ENCODE data around the gene GATA5. TPM values are rescaled to one million over a fixed set of nuclear protein-coding genes. Genes with fewer than 3 reads are reported as not detected.

Gene GATA5
- total and polyA plus RNA-seq, 4 experiments from 2014 or later, result not detected

- ChIA-PET POLR2A (ENCODE audit: partially characterized antibody) (no interaction called here), CTCF (ENCODE audit: partially characterized antibody) (no interaction called here)
- Histone ChIP-seq H3K4me1 (ENCODE audit: insufficient read depth, low read length) (no peaks in the 10 kb centered on the region), H3K27me3 (ENCODE audit: insufficient read depth, low read length) (peaks cover 4% of the 10 kb centered on the region), H3K4me3 (ENCODE audit: low read length in 2 of 2) (no peak overlapping the region), H3K27ac (ENCODE audit: low read depth, low read length) (no peak overlapping the region), H3K36me3 (ENCODE audit: insufficient read depth, low read length) (no peaks in the 10 kb centered on the region), H3K9me3 (ENCODE audit: control insufficient read depth in 1 of 2, low read length in 2 of 2) (no peaks in the 10 kb centered on the region)
- Mint-ChIP-seq H3K27me3 (peaks cover 12 to 28% of the 10 kb centered on the region in 2 donors), H3K4me3 (no peak overlapping the region), H3K27ac (no peak overlapping the region), H3K4me1 (peaks cover 0 to under 1% (median 0%) of the 10 kb centered on the region in 4 donors), H3K9me3 (peaks cover 0 to 2% (median 0%) of the 10 kb centered on the region in 8 donors), H3K36me3 (no peaks in the 10 kb centered on the region)
- DNase-seq, result no peak
- intact Hi-C loops (cut with micrococcal nuclease), result no loop called here
These were observed 41.9 kb downstream of the GATA5 start for GRCh38 chr20:62433658-62434497.

DNA sequence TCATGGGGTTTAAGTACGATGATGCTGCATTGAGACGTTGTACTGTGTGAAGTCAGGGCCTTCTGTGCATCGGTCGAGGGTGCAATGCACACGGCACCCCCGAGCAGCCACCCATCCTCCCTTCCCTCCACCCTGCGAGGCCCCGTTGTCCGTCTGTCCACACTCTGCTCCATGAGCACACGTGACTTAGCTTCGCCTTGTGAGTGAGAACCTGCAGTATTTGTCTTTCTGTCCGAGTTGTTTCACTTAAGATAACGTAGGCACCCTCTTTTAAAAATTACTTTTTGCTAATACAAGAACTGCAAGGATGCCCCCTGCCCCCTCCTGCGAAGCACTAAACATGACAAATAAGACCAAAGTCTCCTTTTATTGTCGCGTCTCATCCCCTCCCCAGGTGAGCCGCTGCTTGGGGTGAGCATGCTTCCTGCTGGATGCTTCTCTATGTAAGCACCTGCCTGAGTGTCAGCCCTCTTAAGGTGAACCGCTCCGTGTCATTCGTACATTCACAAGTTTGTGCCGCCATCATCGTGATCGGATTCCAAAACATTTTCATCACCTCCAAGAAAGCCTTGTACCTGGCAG is 44.8 kb downstream of the GATA5 start:
- Mint-ChIP-seq H3K36me3 (no peaks in the 10 kb centered on the region), H3K27me3 (peaks cover 15 to 27% of the 10 kb centered on the region in 2 donors), H3K9me3 (peaks cover 0 to 3% (median 0%) of the 10 kb centered on the region in 8 donors), H3K27ac (no peak overlapping the region), H3K4me1 (peaks cover 0 to 2% (median 0%) of the 10 kb centered on the region in 4 donors), H3K4me3 (no peak overlapping the region)
- H3K9me3 ChIP-seq (ENCODE audit: control insufficient read depth in 1 of 2, low read length in 2 of 2), result no peaks in the 10 kb centered on the region
- H3K4me1 ChIP-seq (ENCODE audit: insufficient read depth, low read length), result no peaks in the 10 kb centered on the region
- H3K27me3 ChIP-seq (ENCODE audit: insufficient read depth, low read length), result peaks cover 4% of the 10 kb centered on the region
- no peak overlapping the region for H3K4me3 ChIP-seq (ENCODE audit: low read length in 2 of 2)
- no peaks in the 10 kb centered on the region for H3K36me3 ChIP-seq (ENCODE audit: insufficient read depth, low read length)
- ChIA-PET POLR2A (ENCODE audit: partially characterized antibody) (no interaction called here), CTCF (ENCODE audit: partially characterized antibody) (no interaction called here)
- intact Hi-C loops (cut with micrococcal nuclease), result no loop called here
- no peak for DNase-seq
- H3K27ac ChIP-seq (ENCODE audit: low read depth, low read length), result no peak overlapping the region

DNA sequence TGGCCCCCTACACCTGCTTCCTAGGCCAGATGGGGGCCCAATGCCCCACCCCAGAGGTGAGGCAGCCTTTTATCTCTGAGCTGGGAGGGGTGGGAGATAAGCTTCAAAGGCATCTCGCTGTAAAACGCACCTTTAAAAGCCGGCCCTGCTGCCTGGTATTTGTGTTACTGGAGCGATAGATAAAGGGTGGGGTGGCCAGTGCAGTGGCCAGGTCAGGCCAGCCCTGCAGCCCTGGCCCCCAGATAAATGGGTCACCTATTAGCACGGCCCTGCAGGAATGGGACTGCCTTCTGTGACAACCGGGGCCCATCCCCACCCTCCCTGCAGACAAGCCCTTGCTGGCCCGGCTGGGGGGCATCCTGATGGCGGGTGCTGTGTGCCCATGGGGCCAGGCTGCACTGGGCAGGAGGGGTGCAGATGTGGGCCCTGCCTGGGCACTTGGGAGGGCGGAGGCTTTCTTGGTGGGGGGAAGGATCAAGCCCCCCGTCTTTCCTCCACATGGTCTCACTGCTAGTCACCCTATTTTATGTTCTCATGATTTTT is 45.4 kb downstream of the GATA5 start:
- no peak overlapping the region for H3K27ac Mint-ChIP-seq
- H3K4me1 Mint-ChIP-seq, result peaks cover 0 to 2% (median 0%) of the 10 kb centered on the region in 4 donors
- Histone ChIP-seq H3K27ac (ENCODE audit: low read depth, low read length) (no peak overlapping the region), H3K4me3 (ENCODE audit: low read length in 2 of 2) (no peak overlapping the region), H3K36me3 (ENCODE audit: insufficient read depth, low read length) (no peaks in the 10 kb centered on the region), H3K4me1 (ENCODE audit: insufficient read depth, low read length) (no peaks in the 10 kb centered on the region), H3K9me3 (ENCODE audit: control insufficient read depth in 1 of 2, low read length in 2 of 2) (no peaks in the 10 kb centered on the region), H3K27me3 (ENCODE audit: insufficient read depth, low read length) (peaks cover 4% of the 10 kb centered on the region)
- peaks cover 12 to 22% of the 10 kb centered on the region in 2 donors for H3K27me3 Mint-ChIP-seq
- CTCF ChIA-PET (ENCODE audit: partially characterized antibody), result no interaction called here
- intact Hi-C loops (cut with micrococcal nuclease), result no loop called here
- H3K36me3 Mint-ChIP-seq, result no peaks in the 10 kb centered on the region
- H3K4me3 Mint-ChIP-seq, result no peak overlapping the region
- no peak for DNase-seq
- peaks cover 0 to 4% (median 0%) of the 10 kb centered on the region in 8 donors for H3K9me3 Mint-ChIP-seq
- POLR2A ChIA-PET (ENCODE audit: partially characterized antibody), result no interaction called here

- H3K9me3 ChIP-seq (ENCODE audit: control insufficient read depth in 1 of 2, low read length in 2 of 2), result no peaks in the 10 kb centered on the region
- H3K4me3 ChIP-seq (ENCODE audit: low read length in 2 of 2), result no peak overlapping the region
- no peaks in the 10 kb centered on the region for H3K36me3 Mint-ChIP-seq
- CTCF ChIA-PET (ENCODE audit: partially characterized antibody), result interaction anchor here (1.0 kb wide), 1 partner anchor 10 kb away, joined by 3 read pairs; no protein-coding TSS in a partner anchor
- H3K27me3 ChIP-seq (ENCODE audit: insufficient read depth, low read length), result no peaks in the 10 kb centered on the region
- no peaks in the 10 kb centered on the region for H3K4me1 ChIP-seq (ENCODE audit: insufficient read depth, low read length)
- DNase-seq, result no peak
- peaks cover 0 to 2% (median 0%) of the 10 kb centered on the region in 4 donors for H3K4me1 Mint-ChIP-seq
- intact Hi-C loops (cut with micrococcal nuclease), result no loop called here
- H3K27ac Mint-ChIP-seq, result peak overlapping the region in 1 of 7 donors; percentile 75
- H3K9me3 Mint-ChIP-seq, result peaks cover 0 to 3% (median 0%) of the 10 kb centered on the region in 8 donors
- no peaks in the 10 kb centered on the region for H3K36me3 ChIP-seq (ENCODE audit: insufficient read depth, low read length)
- no peak overlapping the region for H3K4me3 Mint-ChIP-seq
- POLR2A ChIA-PET (ENCODE audit: partially characterized antibody), result no interaction called here
- peaks cover 9 to 17% of the 10 kb centered on the region in 2 donors for H3K27me3 Mint-ChIP-seq
- no peak overlapping the region for H3K27ac ChIP-seq (ENCODE audit: low read depth, low read length)
These were observed 46.1 kb downstream of the GATA5 start for GRCh38 chr20:62429455-62430310.

DNA sequence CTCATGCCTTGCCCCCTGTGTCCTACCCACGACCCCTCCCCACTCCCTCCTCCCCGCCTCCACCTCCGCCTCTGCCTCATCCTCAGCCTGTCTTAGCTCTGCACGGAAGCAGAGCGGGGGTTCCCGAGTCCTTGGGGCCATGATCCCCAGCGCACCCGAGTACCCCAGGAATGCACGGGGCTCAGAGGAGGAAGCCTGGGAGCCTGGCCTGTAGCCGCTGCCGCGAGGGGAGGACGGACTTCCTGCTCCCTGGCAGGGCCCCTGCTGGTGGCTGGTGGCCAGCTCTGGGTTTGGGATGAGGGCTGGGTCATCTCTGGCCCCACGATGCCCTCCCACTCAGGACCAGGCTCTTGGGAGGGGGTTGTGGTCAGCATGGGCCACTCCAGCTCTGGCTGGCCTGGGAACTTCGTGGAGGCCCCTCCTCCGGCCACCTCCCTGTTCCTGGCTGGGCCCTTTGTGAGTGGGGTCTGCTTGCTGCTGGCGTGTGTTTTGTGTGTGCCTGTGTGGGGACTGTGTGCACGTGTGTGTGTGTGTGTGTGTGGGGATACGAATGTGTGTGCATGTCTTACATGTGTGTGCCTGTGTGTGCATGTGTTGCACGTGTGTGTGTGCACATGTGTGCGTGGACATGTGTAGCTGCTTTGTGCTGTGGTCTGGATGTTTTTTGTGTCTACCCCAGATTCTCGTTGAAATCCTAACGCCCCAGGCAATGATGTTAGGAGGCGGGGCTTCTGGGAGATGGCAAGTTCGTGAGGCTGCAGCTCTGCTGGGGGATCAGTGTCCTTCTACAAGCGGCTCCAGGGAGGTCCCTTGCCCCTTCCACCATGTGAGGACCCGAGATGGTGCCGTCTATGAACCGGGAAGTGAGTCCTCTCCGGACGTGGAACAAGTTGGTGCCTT is 47.1 kb downstream of the GATA5 start:
- no peak overlapping the region for H3K4me3 Mint-ChIP-seq
- no peak overlapping the region for H3K4me3 ChIP-seq (ENCODE audit: low read length in 2 of 2)
- no peaks in the 10 kb centered on the region for H3K4me1 ChIP-seq (ENCODE audit: insufficient read depth, low read length)
- DNase-seq, result no peak
- H3K9me3 Mint-ChIP-seq, result peaks cover 0 to 3% (median 0%) of the 10 kb centered on the region in 8 donors
- H3K27ac Mint-ChIP-seq, result no peak overlapping the region
- intact Hi-C loops (cut with micrococcal nuclease), result no loop called here
- H3K4me1 Mint-ChIP-seq, result peaks cover 0 to 2% (median 0%) of the 10 kb centered on the region in 4 donors
- CTCF ChIA-PET (ENCODE audit: partially characterized antibody), result interaction anchor here (1.0 kb wide), 1 partner anchor 11 kb away, joined by 3 read pairs; no protein-coding TSS in a partner anchor
- H3K27me3 Mint-ChIP-seq, result peaks cover 5 to 14% of the 10 kb centered on the region in 2 donors
- H3K27me3 ChIP-seq (ENCODE audit: insufficient read depth, low read length), result no peaks in the 10 kb centered on the region
- H3K36me3 Mint-ChIP-seq, result no peaks in the 10 kb centered on the region
- H3K9me3 ChIP-seq (ENCODE audit: control insufficient read depth in 1 of 2, low read length in 2 of 2), result no peaks in the 10 kb centered on the region
- POLR2A ChIA-PET (ENCODE audit: partially characterized antibody), result no interaction called here
- no peak overlapping the region for H3K27ac ChIP-seq (ENCODE audit: low read depth, low read length)
- no peaks in the 10 kb centered on the region for H3K36me3 ChIP-seq (ENCODE audit: insufficient read depth, low read length)

- Histone ChIP-seq H3K9me3 (ENCODE audit: control insufficient read depth in 1 of 2, low read length in 2 of 2) (no peaks in the 10 kb centered on the region), H3K27ac (ENCODE audit: low read depth, low read length) (no peak overlapping the region), H3K27me3 (ENCODE audit: insufficient read depth, low read length) (no peaks in the 10 kb centered on the region), H3K4me1 (ENCODE audit: insufficient read depth, low read length) (no peaks in the 10 kb centered on the region), H3K36me3 (ENCODE audit: insufficient read depth, low read length) (no peaks in the 10 kb centered on the region), H3K4me3 (ENCODE audit: low read length in 2 of 2) (no peak overlapping the region)
- H3K4me3 Mint-ChIP-seq, result no peak overlapping the region
- no peak for DNase-seq
- H3K27me3 Mint-ChIP-seq, result peaks cover 4 to 13% of the 10 kb centered on the region in 2 donors
- peaks cover 0 to 3% (median 0%) of the 10 kb centered on the region in 8 donors for H3K9me3 Mint-ChIP-seq
- H3K4me1 Mint-ChIP-seq, result peaks cover 0 to 2% (median 0%) of the 10 kb centered on the region in 4 donors
- no peak overlapping the region for H3K27ac Mint-ChIP-seq
- CTCF ChIA-PET (ENCODE audit: partially characterized antibody), result no interaction called here
- POLR2A ChIA-PET (ENCODE audit: partially characterized antibody), result no interaction called here
- intact Hi-C loops (cut with micrococcal nuclease), result no loop called here
- H3K36me3 Mint-ChIP-seq, result no peaks in the 10 kb centered on the region
These were observed 47.8 kb downstream of the GATA5 start for GRCh38 chr20:62428002-62428372.
